Measurements from ENCODE around the gene COL23A1.

- TF ChIP-seq, protein P1, sequence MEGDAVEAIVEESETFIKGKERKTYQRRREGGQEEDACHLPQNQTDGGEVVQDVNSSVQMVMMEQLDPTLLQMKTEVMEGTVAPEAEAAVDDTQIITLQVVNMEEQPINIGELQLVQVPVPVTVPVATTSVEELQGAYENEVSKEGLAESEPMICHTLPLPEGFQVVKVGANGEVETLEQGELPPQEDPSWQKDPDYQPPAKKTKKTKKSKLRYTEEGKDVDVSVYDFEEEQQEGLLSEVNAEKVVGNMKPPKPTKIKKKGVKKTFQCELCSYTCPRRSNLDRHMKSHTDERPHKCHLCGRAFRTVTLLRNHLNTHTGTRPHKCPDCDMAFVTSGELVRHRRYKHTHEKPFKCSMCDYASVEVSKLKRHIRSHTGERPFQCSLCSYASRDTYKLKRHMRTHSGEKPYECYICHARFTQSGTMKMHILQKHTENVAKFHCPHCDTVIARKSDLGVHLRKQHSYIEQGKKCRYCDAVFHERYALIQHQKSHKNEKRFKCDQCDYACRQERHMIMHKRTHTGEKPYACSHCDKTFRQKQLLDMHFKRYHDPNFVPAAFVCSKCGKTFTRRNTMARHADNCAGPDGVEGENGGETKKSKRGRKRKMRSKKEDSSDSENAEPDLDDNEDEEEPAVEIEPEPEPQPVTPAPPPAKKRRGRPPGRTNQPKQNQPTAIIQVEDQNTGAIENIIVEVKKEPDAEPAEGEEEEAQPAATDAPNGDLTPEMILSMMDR (IDR thresholded peaks at IDR 0.05; ENCODE audit: poor library complexity) = no peak
- TF ChIP-seq EZH2phosphoT487 (IDR thresholded peaks at IDR 0.05; ENCODE audit: low read depth, severe bottlenecking, unreplicated experiment) (no peak), EZH2 (IDR thresholded peaks at IDR 0.05; ENCODE audit: borderline replicate concordance) (no peak)
Measured at GRCh38 chr5:178454821-178455479, 135.2 kb downstream of the COL23A1 start.

Measured in hepatocyte (in vitro differentiated cells).